ENCODE results near the gene PTGDR2.

PTGDR2 gene

DNA sequence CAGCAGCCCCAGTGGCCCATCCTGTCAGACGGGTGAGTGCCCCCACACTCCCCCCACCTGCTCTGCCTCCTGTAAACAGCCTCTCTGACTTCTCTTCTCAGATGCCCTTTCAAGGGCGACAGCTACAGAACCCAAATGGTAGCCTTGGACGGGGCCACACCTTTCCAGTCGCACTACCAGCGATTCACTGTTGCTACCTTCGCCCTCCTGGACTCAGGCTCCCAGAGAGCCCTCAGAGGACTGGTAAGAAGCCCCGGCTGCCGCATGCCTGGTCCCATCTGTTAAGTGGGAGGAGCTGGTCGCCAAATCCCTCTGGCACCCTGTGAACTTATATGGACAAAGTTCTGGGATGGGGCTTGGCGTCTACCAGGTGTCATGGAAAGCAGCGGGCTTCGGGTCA lies 17.8 kb upstream of the PTGDR2 start:
- DNase-seq: no peak

GRCh38 chr11:60872961-60873524 lies 17.3 kb upstream of the PTGDR2 start:
- DNase-seq: no peak

DNA sequence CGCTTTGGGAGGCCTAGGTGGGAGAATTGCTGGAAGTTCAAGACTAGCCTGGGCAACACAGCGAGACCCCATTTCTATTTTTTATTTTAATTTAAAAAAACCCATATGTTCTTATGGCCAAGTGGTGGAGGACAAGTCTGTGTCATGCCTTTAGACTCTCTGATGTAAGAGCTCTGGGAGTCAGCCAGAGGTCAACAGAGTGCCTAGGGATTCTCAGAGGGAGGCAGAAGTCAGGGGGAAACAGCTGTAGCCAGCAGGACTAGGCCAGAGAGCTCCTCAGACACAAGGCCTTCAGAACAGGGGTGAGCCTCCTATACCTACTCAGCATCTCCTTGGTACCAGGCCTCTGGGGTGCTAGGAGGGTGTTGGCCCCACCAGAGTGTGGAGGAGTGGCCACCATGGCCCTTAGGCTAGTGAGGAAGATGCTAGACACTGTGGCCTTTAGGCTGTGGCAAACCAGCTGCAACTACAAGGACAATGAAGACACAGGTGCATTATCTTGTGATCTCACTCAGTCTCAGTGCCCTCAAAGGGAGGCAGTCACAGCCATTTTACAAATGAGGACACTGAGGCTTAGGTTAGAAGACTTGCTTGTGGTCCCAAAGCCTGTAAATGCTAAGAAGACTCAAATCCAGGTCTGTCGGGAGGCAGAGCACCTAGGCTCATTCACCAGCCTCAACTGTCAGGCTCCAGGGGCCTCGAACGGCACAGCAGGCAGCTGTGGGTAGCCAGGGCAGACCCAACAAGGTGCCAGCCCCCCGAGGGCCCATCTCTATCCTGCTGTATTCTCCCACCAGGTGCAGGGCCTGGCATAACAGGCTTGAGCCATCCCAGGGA lies 16.6 kb upstream of the PTGDR2 start:
- no peak for DNase-seq

- no peak for DNase-seq
Measured at GRCh38 chr11:60871378-60872061, 15.8 kb upstream of the PTGDR2 start.

DNA sequence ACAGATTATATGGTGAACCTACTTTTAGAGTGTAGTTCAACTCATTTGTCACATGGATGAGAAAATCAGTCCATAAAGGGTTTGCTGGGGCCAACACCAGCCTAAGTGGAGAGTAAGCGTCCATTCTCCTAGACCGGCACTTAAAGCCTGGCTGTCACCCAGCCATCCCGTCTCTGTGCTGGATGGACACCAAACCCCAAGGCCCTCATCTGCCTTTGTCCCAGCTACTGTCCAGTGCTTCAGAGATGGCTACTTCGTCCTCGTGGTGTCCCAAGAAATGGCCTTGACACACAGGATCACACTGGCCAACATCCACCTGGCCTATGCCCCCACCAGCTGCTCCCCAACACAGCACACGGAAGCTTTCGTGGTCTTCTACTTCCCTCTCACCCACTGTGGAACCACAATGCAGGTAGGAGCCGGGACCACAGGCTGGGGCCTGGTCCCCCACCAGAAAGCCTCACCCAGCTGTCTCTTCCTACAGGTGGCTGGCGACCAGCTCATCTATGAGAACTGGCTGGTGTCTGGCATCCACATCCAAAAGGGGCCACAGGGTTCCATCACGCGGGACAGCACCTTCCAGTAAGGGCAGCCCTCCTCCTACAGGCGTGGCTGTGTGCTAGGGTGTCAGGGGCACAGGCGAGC lies 15.1 kb upstream of the PTGDR2 start:
- no peak for DNase-seq

DNA sequence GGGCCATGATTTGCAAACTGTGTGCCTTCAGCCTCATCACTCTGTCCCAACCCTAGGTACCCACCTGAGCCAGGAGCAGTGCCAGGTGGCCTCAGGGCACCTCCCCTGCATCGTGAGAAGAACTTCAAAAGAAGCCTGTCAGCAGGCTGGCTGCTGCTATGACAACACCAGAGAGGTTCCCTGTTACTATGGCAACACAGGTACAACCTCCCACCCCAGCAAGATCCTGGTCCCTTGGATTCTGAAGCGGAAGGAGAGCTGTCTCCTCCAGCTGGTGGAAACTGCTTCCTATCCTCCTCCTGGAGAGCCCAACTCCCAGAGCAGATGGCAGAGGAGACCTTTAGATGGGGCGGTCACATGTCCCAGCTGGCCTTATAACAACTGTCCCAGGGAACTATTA lies 14.5 kb upstream of the PTGDR2 start:
- no peak for DNase-seq

DNA sequence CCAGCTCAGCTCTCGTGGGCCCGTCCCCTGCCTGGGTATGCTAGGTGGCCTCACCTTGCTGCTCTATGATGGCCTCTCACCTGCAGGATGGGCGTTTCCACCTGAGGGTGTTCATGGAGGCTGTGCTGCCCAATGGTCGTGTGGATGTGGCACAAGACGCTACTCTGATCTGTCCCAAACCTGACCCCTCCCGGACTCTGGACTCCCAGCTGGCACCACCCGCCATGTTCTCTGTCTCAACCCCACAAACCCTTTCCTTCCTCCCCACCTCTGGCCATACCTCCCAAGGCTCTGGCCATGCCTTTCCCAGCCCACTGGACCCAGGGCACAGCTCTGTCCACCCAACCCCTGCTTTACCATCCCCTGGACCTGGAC lies 13.7 kb upstream of the PTGDR2 start:
- no peak for DNase-seq

DNA sequence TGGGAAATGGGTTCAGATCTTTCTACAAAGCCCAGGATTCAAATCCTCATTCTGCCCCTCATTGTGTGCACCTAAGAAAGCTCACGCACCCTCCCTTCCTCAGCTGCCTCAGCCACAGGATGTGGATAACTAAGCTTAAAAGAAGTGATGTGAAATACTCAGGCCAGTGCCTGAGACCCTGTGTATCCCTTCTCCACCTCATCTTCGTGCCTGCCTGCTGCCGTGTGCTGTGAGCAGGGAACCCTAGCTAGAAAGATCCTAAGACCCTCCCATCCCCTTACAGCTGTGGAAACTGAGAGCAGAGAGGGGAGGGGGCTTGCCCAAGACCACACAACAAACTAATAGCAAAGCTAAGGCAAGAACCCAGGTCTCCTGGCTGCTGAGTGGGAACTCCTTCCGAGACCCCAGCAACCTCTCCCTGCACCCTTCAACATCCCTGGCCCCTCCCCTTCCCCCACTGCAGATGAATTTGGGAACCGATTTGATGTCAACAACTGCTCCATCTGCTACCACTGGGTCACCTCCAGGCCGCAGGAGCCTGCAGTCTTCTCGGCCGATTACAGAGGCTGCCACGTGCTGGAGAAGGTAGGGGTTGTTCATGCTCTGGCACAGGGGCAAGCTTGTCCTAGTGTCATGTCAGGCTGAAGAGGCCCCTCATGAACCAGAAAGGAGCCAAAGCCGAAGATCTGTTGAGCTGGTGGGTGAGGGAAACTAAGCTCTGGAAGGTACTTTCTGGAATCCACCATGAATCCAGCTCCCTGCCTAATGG lies 13.1 kb upstream of the PTGDR2 start:
- DNase-seq: no peak

- no peak for DNase-seq
Measured at GRCh38 chr11:60867871-60868681, 12.3 kb upstream of the PTGDR2 start.

DNA sequence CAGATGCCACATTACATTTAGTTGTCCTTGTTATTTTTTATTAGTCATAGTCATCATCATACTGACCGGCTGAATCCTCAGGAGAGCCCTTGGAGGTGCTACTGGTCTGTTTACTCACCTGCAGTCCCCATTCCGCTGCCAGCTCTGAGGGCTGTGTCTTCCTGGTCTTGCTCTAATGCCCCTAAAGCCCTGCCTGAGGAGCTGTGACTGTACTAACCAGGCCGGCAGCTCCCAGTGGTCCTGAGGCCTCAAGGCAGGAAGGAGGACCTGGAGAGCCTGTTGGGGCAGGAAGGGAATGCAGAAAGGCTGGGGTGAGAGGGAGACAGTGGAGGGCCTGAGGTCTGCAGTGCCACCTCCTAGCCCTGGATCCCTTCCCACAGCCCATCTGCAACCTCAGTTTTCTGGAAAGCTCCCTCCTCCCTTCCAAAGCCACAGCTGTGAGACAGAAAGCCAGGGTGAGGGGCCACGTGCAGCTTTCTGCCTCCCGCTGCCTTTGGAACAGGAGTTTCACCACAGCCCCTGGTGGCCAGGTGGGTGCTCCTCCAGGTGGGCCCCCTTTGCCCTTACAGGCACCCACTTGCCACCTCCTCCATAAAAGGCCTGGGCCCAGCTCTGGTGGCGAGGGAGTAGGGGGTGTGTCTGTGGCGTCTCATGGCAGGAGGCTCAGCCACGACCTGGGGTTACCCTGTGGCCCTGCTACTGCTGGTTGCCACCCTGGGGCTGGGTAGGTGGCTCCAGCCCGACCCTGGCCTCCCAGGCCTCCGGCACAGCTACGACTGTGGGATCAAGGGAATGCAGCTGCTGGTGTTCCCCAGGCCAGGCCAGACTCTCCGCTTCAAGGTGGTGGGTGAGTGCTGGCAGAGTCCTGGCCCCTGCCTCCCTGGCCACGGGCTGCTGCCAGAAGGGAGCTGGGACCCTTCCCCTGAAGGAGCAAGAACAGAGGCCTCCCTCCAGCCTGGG lies 11.4 kb upstream of the PTGDR2 start, which contains the start of gene ZP1:
TSS of gene ZP1 (plus strand) at position 632 of the 960 bp plus-strand sequence. CDS start at position 652, 20 bp downstream.
- DNase-seq: no peak

GRCh38 chr11:60864856-60865513 lies 9.2 kb upstream of the PTGDR2 start:
- DNase-seq: no peak

GRCh38 chr11:60863550-60864521 lies 8.1 kb upstream of the PTGDR2 start:
- no peak for DNase-seq

DNA sequence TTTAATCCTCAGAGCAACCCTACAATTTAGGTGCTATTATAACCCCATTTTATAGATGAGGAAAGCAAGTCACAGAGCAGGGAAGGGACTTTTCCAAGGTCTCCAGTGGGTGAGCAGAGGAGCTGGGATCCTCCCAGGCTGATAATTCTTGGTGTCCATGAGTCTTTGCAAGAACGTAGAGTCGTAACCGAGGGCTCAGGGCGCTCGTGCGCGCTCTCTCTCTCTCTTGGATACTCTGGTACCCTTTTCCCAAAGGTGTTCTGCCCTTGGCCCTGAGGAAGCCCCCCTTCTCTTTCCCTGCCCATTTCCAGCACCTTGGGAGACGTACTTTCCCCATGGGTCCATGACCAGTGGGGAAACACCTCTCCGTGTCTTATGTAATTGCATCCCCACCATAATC lies 6.4 kb upstream of the PTGDR2 start:
- no peak for DNase-seq

- no peak for DNase-seq
Measured at GRCh38 chr11:60860943-60861342, 5.2 kb upstream of the PTGDR2 start.

DNA sequence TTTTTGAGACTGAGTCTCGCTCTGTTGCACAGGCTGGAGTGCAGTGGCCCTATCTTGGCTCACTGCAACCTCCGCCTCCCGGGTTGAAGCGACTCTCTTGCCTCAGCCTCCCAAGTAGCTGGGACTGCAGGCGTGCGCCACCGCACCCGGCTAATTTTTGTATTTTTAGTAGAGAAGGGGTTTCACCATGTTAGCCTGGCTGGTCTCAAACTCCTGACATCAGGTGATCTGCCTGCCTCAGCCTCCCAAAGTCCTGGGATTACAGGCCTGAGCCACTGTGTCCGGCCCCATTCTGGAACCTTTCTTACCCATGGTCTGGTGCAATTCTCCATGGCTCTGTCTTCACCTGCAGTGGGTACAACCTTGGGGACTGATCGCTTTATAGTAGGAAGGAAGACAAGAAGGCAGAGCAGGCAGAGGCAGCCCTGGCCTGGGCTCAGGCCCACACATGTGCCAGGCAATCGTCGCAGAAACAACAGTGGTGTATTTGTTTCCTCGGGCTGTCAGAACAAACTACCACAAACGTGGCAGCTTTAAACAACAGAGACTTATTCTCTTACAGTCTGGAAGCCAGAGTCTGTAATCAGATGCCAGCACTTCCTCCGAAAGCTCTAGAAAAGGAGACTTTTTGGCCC lies 4.0 kb upstream of the PTGDR2 start:
- DNase-seq: no peak

DNA sequence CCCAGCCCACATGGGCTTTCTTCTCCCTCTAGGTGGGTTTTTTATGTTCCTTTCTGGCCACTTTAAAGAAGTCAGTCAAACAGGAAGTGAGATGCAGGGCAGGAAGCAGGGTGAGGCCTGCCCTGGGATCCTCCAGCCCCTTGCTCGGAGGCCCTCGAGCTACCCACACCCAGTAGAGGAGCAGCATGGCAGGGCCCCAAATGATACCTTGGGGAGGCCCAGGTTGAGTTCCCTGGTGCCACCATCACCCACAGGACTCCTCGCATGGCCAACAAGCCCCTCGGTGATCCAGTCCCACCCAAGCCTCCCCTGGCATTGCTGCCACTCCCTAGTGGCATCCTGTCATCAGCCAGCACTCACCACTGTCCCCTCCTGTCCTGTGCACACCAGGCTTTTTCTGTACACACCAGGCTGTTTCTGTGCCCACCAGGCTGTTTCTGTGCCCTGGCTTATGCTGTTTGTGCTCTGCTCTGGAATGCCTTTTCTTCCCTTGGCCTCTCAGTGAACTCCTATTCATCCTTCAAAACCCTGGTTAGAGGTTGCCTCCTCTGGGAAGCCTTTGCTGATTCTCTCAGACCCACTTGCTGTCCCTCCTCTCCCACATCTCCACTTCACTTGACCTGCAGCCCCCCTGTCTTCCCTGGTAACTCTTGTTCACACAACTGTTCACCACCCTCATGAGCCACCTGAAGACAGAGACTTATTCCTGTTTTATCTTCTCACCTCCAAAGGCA lies 3.1 kb upstream of the PTGDR2 start:
- DNase-seq: no peak

DNA sequence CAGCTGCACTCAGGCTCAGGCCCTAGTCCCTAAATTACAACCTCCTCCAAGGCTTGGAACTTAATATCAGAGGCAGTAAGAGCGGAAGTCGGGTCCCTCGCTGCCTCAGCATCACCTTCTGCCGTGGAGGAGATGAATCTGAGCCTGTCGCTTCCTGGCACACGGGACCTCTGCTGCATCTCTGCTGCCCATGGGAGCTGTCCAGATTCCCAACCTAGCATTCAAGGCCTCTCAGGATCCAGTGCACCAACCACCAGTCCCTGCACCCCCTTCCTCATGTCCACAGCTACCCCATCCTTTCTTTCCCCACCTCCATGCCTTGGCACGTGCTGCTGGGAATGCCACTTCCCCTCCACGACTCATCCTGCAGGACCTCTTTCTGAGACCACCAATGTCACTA lies 2.5 kb upstream of the PTGDR2 start:
- no peak for DNase-seq
